ENCODE data around the gene AGPAT3. TPM values are rescaled to one million over a fixed set of nuclear protein-coding genes. Genes with fewer than 3 reads are reported as not detected.

Gene AGPAT3
- polyA plus RNA-seq, 1 experiment = 36.1 TPM

DNA sequence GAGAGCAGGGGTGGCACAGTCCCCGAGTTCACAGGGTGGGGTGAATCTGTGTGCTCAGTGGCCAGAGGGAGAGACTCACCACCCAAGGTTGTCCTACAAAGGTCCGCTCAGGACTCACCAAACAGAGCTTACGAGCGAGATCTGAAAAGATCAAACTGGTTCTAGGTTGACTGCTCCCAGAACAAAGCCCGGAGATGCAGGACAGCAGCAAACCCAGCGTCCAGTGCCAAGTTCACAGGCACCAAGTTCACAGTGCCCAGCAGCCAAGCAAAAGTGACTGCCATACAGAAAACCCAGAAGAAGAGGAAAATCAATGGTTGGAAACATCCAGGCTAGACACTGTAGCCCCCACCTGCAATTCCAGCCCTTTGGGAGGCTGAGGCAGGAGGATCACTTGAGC lies 35.7 kb downstream of the AGPAT3 start:
- H3K4me3 ChIP-seq (ENCODE audit: low read depth, low read length) = no peak overlapping the region
- TF ChIP-seq, protein P1, sequence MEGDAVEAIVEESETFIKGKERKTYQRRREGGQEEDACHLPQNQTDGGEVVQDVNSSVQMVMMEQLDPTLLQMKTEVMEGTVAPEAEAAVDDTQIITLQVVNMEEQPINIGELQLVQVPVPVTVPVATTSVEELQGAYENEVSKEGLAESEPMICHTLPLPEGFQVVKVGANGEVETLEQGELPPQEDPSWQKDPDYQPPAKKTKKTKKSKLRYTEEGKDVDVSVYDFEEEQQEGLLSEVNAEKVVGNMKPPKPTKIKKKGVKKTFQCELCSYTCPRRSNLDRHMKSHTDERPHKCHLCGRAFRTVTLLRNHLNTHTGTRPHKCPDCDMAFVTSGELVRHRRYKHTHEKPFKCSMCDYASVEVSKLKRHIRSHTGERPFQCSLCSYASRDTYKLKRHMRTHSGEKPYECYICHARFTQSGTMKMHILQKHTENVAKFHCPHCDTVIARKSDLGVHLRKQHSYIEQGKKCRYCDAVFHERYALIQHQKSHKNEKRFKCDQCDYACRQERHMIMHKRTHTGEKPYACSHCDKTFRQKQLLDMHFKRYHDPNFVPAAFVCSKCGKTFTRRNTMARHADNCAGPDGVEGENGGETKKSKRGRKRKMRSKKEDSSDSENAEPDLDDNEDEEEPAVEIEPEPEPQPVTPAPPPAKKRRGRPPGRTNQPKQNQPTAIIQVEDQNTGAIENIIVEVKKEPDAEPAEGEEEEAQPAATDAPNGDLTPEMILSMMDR (IDR thresholded peaks at IDR 0.05; ENCODE audit: low read depth, low read length) = no peak
- peaks cover 4% of the 10 kb centered on the region; the same call in 1 of the 2 replicates for H3K9me3 ChIP-seq (ENCODE audit: control insufficient read depth, insufficient read depth, low read length)
- H3K27ac ChIP-seq (ENCODE audit: low read depth, low read length) = no peak overlapping the region
- DNase-seq (ENCODE audit: low read depth, low spot score) = no peak
- POLR2A ChIA-PET = no interaction called here
- CTCF ChIA-PET = no interaction called here
- no peaks in the 10 kb centered on the region for H3K27me3 ChIP-seq (ENCODE audit: control insufficient read depth, insufficient read depth, low read length)

DNA sequence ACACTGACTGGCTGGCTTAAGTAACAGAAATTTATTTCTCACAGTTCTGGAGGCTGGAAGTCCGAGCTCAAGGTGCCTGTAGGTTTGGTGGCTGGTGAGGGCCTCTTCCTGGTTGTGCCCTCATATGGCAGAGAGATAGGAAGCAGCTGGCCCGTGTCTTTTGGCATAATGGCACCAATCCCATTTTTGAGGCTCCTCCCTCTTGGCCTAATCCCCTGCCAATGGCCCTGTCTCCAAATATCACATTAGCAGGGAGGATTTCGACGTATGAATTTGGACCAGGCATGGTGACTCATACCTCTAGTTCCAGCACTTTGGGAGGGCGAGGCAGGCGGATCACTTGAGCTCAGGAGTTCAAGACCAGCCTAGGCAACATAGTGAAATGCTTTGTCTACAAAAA lies 37.4 kb downstream of the AGPAT3 start:
- POLR2A ChIA-PET = no interaction called here
- H3K27ac ChIP-seq (ENCODE audit: low read depth, low read length) = no peak overlapping the region
- no peak overlapping the region for H3K4me3 ChIP-seq (ENCODE audit: low read depth, low read length)
- CTCF ChIA-PET = no interaction called here
- no peaks in the 10 kb centered on the region for H3K27me3 ChIP-seq (ENCODE audit: control insufficient read depth, insufficient read depth, low read length)
- DNase-seq (ENCODE audit: low read depth, low spot score) = no peak
- H3K9me3 ChIP-seq (ENCODE audit: control insufficient read depth, insufficient read depth, low read length) = peaks cover 4% of the 10 kb centered on the region; the same call in 1 of the 2 replicates
- TF ChIP-seq, protein P1 (IDR thresholded peaks at IDR 0.05; ENCODE audit: low read depth, low read length) = no peak

GRCh38 chr21:43903451-43904091 lies 38.5 kb downstream of the AGPAT3 start:
- ChIA-PET POLR2A (no interaction called here), CTCF (no interaction called here)
- DNase-seq (ENCODE audit: low read depth, low spot score) = no peak
- peaks cover 4% of the 10 kb centered on the region; the same call in 1 of the 2 replicates for H3K9me3 ChIP-seq (ENCODE audit: control insufficient read depth, insufficient read depth, low read length)
- H3K4me3 ChIP-seq (ENCODE audit: low read depth, low read length) = no peak overlapping the region
- H3K27ac ChIP-seq (ENCODE audit: low read depth, low read length) = no peak overlapping the region
- TF ChIP-seq, protein P1 (IDR thresholded peaks at IDR 0.05; ENCODE audit: low read depth, low read length) = no peak
- H3K27me3 ChIP-seq (ENCODE audit: control insufficient read depth, insufficient read depth, low read length) = no peaks in the 10 kb centered on the region

- Histone ChIP-seq H3K4me3 (ENCODE audit: low read depth, low read length) (no peak overlapping the region), H3K27me3 (ENCODE audit: control insufficient read depth, insufficient read depth, low read length) (no peaks in the 10 kb centered on the region), H3K9me3 (ENCODE audit: control insufficient read depth, insufficient read depth, low read length) (peaks cover 2% of the 10 kb centered on the region; the same call in 1 of the 2 replicates), H3K27ac (ENCODE audit: low read depth, low read length) (no peak overlapping the region)
- no peak for DNase-seq (ENCODE audit: low read depth, low spot score)
- ChIA-PET POLR2A (no interaction called here), CTCF (no interaction called here)
- TF ChIP-seq, protein P1 (IDR thresholded peaks at IDR 0.05; ENCODE audit: low read depth, low read length) = no peak
Measured at GRCh38 chr21:43904331-43904781, 39.3 kb downstream of the AGPAT3 start.

DNA sequence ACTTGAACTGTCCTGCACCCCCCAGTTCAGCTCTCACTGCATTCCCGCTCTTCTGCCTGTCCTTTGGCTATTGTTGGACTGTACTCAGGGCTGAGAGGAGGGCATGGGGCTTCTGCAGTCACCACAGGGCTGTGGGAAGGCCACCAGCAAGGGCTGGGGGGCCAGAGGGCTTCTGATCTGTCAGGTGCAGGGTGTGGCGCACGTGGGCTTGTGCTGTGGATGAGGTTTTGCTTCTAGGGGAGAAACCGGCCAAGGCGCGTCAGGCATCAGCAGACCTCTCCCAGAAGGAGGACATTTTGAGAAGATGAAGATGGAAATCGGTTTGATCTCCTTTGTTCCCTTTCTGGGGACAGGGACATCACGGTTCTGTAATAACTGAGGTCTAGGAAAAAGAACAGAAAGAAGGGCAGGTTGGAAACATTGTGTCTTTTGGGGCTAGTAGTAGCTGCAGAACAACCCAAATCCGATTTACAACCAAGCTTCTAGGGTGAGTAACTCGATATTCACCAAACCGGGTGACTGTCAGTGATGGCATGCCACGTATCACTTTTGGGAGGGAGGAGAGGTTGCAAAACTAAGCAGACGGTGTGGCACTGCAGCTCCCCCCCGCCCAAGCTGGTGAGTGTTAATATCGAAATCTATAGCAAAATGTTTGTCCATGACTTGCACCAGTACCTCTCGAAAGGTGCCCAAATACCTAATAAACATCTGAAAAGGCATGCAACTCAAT lies 40.9 kb downstream of the AGPAT3 start:
- no peak for DNase-seq (ENCODE audit: low read depth, low spot score)
- Histone ChIP-seq H3K27ac (ENCODE audit: low read depth, low read length) (no peak overlapping the region), H3K27me3 (ENCODE audit: control insufficient read depth, insufficient read depth, low read length) (no peaks in the 10 kb centered on the region), H3K9me3 (ENCODE audit: control insufficient read depth, insufficient read depth, low read length) (no peaks in the 10 kb centered on the region; the same call in 1 of the 2 replicates), H3K4me3 (ENCODE audit: low read depth, low read length) (no peak overlapping the region)
- TF ChIP-seq, protein P1 (IDR thresholded peaks at IDR 0.05; ENCODE audit: low read depth, low read length) = no peak
- CTCF ChIA-PET = no interaction called here
- POLR2A ChIA-PET = no interaction called here

Data from AG04450 (cell line).